ENCODE measurements around the gene PNLIPRP3.

DNA sequence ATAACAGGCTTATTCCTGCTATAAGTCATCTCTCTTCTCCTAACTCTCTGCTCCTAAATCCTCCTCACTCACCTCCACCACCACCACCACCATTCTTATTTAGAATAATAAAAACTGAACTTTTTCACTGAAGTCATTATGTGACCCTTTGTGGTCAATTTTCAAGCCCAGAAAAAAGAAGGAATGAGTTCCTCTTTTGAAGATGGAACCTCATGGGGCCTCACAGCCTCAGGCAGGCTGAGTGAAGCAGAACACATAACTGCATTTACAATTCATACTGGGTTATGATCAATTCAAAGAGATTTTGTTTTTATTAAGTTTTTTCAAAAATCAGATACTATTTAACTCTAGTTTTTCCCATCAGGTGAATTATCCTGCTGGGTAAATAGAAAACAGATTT, 29.8 kb downstream of the PNLIPRP3 start:
- TF ChIP-seq, protein P1, sequence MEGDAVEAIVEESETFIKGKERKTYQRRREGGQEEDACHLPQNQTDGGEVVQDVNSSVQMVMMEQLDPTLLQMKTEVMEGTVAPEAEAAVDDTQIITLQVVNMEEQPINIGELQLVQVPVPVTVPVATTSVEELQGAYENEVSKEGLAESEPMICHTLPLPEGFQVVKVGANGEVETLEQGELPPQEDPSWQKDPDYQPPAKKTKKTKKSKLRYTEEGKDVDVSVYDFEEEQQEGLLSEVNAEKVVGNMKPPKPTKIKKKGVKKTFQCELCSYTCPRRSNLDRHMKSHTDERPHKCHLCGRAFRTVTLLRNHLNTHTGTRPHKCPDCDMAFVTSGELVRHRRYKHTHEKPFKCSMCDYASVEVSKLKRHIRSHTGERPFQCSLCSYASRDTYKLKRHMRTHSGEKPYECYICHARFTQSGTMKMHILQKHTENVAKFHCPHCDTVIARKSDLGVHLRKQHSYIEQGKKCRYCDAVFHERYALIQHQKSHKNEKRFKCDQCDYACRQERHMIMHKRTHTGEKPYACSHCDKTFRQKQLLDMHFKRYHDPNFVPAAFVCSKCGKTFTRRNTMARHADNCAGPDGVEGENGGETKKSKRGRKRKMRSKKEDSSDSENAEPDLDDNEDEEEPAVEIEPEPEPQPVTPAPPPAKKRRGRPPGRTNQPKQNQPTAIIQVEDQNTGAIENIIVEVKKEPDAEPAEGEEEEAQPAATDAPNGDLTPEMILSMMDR (IDR thresholded peaks at IDR 0.05; ENCODE audit: low read length) = no peak
- TF ChIP-seq EZH2 (IDR thresholded peaks at IDR 0.05; ENCODE audit: borderline replicate concordance, low read length) = no peak
